Measurements from ENCODE around the gene PTP4A1.
"Not testable (repeated sequence)": the region's sequence is repeated elsewhere in the genome, so short reads cannot be mapped to it uniquely, and the experiment has no call there.

Gene PTP4A1

DNA sequence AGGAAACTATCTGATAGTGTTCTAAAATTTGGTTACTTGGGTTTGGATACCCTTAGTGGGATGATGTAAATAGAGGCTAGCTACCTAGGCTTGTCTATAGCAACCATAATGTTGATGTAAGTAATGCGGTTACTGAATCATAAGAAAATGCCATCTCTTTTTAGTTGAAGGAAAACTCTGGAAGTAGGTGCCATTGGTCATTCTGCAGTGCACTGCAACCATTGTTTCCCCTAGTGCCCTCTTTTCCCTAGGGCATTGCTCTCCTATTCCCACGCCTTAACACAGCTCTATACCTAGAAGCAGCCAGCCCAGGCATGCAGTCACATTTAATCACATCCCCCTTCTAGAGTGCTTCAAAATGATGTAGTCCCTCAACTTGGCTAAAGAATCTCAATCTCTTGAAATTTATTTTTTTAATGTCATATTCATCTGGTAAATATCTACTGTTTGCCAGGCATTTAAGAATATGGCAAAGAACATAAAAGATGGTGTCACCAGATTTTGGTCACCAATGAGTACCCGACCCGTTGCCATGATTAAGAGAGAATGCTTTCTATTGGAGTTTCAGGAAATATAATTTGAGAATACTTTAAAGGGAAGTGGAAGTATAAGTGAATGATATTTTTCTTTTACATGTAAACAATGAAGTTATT is 10.4 kb downstream of the PTP4A1 start:
- no peak for DNase-seq (ENCODE audit: extremely low read depth, low read depth)
- TF ChIP-seq, protein P1, sequence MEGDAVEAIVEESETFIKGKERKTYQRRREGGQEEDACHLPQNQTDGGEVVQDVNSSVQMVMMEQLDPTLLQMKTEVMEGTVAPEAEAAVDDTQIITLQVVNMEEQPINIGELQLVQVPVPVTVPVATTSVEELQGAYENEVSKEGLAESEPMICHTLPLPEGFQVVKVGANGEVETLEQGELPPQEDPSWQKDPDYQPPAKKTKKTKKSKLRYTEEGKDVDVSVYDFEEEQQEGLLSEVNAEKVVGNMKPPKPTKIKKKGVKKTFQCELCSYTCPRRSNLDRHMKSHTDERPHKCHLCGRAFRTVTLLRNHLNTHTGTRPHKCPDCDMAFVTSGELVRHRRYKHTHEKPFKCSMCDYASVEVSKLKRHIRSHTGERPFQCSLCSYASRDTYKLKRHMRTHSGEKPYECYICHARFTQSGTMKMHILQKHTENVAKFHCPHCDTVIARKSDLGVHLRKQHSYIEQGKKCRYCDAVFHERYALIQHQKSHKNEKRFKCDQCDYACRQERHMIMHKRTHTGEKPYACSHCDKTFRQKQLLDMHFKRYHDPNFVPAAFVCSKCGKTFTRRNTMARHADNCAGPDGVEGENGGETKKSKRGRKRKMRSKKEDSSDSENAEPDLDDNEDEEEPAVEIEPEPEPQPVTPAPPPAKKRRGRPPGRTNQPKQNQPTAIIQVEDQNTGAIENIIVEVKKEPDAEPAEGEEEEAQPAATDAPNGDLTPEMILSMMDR (IDR thresholded peaks at IDR 0.05; ENCODE audit: low read depth, low read length) = no peak

DNA sequence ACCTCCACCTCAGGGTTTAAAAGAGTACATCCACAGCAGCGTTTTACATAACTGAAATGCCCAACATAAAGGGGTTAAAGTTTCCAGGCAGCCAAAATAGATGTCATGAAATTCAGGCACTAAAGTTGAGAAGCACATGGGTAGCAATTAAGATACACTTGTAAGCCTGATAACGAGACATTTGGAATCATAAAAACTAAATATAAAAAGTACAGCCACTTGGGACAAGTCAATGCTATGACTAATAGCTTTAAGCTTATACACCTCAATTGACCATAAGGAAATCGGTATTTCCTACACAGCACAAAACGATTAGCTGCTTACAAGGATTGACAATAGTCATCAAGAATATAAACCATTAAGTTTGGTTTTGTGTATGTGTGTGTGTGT is 11.8 kb downstream of the PTP4A1 start:
- DNase-seq (ENCODE audit: extremely low read depth, low read depth) = no peak
- TF ChIP-seq, protein P1 (IDR thresholded peaks at IDR 0.05; ENCODE audit: low read depth, low read length) = no peak

DNA sequence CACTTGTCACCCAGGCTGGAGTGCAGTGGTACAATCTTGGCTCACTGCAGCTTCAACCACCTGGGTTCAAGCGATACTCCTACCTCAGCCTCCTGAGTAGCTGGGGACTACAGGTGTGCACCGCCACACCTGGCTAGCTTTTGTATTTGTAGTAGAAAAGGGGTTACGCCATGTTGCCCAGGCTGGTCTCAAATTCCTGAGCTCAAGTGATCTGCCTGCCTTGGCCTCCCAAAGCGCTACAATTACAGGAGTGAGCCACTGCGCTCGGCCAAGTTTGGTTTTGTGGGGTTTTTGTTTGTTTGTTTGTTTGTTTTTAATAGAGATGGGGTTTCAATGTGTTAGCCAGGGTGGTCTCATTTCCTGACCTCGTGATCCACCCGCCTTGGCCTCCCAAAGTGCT is 12.3 kb downstream of the PTP4A1 start:
- TF ChIP-seq, protein P1 (IDR thresholded peaks at IDR 0.05; ENCODE audit: low read depth, low read length) = no peak
- DNase-seq (ENCODE audit: extremely low read depth, low read depth) = no peak

DNA sequence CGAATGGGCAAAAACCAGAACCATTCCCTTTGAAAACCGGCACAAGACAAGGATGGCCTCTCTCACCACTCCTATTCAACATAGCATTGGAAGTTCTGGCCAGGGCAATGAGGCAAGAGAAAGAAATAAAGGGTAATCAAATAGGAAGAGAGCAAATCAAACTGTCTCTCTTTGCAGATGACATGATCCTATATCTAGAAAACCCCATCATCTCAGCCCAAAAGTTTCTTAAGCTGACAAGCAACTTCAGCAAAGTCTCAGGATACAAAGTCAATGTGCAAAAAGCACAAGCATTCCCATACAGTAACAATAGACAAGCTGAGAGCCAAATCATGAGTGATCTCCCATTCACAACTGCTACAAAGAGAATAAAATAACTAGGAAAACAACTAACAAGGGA is 13.4 kb downstream of the PTP4A1 start:
- not testable (repeated sequence) for DNase-seq (ENCODE audit: extremely low read depth, low read depth)

DNA sequence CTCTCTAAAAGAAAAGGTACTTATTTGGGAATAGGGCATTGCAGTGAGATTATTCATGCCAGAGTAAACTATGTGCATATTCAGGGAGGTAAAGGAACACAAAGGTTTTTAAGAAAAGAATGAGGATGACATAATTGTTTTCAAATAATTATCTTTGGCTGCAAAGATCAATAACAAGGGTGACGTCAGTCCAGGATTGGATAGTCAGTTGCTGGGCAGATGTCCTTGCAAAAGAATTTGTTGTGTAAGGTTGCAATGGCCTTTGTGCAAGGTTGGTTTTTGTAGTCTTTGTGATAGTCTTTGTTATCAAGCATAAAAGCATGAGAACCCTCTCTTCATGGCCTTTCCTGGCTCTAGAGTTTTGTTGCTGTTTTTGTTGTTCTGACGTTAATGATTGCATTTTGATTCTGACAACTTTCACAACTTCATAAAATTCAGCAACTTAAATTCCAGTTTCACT is 17.7 kb downstream of the PTP4A1 start:
- TF ChIP-seq, protein P1 (IDR thresholded peaks at IDR 0.05; ENCODE audit: low read depth, low read length) = no peak
- no peak for DNase-seq (ENCODE audit: extremely low read depth, low read depth)

DNA sequence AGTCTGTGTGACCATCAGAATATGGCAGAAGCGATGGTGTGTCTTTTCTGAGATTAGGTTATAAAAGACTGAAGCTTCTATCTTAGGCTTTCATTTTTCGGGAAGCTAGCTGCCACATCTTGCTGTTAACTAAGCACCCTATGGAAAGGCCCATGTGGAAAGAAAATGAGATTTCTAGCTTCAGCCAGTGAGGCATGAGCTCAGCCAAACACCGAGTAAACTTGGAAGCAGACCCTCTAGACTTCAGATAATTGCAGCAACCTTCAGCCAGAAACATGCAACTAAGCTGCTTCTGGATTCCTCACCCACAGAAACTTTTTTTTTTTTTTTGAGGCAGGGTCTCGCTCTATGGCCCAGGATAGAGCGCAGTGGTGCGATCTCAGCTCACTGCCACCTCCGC is 20.6 kb downstream of the PTP4A1 start:
- DNase-seq (ENCODE audit: extremely low read depth, low read depth) = no peak
- TF ChIP-seq, protein P1 (IDR thresholded peaks at IDR 0.05; ENCODE audit: low read depth, low read length) = no peak

DNA sequence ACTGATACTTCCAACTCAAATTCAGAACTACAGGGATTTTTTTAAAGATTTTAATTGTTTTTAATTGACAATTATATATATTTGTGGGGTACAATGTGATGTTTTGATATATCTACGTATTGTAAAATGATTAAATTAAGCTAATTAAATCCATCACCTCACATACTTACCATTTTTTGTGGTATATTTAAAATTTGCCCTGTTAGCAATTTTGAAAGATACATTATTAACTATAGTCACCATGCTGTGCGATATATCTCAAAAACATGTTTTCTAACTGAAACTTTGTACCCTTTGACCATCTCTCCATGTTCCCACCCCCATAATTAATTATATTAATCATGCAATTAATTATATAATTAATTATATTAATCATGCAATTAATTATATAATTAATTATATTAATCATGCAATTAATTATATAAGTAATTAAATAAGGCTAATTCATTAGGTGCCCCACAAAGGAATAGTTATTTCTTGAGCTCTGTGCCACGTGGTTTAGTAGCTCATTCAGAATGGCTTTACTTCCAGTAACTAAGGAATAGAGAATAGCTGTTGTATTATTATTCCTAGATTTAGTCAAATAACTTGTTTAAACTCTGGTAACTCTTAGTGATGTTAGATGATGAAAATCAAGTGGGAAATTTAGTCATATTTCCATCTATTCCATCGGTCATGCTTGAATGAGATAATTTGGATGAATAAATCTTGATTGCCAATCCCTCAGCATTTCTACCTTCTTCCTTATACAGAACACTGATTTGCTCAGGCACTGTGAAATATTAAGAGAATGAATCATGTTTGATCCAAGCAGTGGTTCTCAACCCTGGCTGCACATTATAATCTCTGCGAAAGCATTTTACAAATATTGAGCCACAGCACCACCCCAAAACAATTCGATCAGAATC is 25.1 kb downstream of the PTP4A1 start:
- TF ChIP-seq, protein P1 (IDR thresholded peaks at IDR 0.05; ENCODE audit: low read depth, low read length) = no peak
- DNase-seq (ENCODE audit: extremely low read depth, low read depth) = no peak
